Activated gamma-delta T cell treated with Interleukin-2 at 50 U/mL for 16 hours (primary cell): Measurements from ENCODE around the gene CAPRIN1.

ENCODE experiments used
- DNase-seq: peaks from one replicate; pipeline ENCODE4 v3.0.0-alpha.2; 2020

Gene CAPRIN1

DNA sequence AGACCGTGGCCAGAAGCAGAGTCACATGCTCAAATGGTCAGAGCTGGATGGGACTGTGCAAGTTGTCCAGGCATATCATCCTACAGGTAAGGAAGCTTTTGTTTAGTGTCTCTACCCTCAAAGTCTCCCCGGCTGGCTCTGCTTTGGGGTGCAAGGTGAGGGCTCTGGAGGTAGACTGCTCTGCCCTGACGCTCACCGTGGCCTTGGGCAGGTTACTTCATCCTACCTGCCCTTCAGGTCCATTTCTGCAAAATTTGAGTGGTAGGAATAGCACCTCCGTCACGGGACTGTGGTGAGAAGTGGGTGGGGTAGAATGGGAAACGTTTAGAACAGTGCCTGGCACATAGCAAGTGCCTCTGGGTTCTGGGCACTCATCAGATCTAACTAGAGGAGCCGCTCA is 96.0 kb downstream of the CAPRIN1 start:
- DNase-seq, result no peak

DNA sequence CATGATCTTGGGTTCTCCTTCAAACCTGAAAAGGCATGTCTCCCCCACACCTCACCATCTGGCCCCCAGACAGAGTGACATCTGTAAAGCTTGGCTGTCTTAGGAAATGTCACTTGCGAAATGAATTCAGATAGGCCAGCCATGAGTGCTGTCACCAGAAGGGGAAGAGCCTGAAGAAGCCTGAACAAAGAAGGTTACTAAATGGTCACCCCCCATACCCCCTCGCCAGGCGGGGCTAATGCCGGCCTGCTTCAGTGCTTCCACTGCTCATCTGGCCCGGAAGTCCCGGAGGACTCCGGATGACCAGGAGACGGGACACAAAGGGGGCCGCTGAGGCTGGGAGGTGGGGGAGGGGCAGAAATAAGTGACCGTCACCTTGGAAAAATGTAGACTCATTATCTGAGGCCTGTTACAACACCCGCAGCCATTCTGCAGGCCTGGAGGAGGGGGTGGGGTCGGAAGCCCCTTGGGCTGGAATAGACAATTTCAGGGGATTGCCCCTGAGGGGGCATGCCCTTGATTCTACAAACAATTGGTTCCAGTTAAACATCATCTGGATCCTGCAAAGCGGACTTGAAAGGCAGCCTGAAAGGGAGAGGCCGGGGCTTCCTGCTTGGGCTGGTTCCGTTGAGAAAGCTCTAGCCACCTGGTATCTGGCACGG is 97.1 kb downstream of the CAPRIN1 start:
- DNase-seq, result no peak

DNA sequence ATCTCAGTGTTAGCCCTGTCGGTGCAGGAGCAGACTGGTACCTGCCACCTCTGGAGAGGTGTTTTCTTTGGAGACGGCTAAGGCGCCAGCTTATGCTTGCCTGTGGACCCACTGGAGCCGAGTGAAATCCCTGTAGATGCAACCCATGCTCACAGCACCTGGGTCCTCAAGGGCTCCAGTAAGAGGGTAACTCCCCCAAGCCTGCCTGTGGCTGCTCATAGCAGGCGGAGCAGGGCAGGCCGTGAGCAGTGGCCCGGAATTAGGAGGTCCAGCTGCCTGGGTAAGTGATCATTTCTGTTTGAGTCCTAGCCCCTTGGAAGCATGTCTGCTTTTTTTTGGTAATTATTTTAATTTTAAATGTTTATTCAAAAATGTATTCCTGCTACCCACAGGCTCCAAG is 97.7 kb downstream of the CAPRIN1 start:
- no peak for DNase-seq

DNA sequence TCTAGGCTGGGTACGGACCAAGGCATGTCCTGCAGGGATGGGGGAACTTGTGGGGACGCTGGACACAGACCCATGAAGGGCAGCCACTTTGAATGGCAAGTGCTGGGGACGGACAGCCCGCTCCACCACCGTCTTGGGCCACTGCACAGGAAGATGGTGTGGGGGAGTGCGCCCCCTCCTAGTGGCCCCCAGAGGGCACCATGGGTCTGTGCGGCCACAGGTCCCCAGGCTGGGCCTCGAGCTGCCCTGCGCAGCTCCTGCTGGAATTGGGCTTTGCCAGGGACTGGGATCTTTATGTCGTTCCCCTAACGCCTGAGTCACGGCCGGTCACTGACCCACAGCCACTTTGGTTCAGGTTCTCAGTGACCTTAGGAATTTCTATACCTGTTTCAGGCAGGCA is 98.3 kb downstream of the CAPRIN1 start:
- no peak for DNase-seq

DNA sequence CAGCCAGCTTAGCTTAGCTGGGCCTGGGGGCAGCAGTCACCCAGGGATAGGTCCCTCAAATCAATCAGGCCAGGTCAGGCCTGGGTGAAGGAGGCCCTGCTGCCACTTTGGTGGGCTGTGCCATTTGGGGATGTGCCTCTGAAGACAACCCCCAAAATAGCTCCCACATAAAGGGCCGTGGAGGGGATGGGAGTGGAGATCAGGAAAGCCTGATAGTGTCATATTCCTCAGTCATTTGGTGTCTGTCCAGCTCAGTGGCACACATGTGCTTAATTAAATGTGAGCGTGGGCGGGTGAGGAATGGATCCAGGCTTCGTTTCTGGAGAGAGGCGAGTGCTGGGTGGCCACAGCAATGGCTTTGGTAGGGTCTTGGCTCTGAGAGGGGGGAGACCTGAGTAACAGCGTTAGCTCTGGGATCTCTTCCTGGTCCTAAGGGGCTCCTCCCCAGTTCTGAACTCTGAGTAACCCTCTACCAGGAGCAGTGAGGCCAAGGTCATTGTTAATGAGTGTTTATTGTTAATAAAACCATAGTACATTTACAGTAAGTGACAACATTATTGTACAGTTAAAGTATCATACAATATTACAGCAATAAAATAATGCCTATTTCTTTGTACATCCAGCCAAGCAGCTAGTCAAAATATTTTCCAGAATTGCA is 99.1 kb downstream of the CAPRIN1 start:
- no peak for DNase-seq
